Left lung (tissue), 10 donors: Measurements from ENCODE around the gene LAMA5. TPM values are rescaled to one million over a fixed set of nuclear protein-coding genes. Genes with fewer than 3 reads are reported as not detected.

Experiments used
- ATAC-seq: fragments of 200-7000 bp; cut with Tn5 transposase; one replicate; pipeline ENCODE4 v1.9.1; 2020; ENCODE audit warnings: moderate library complexity
- DNase-seq, 4 donors: peaks; one replicate each; pipeline ENCODE4 v3.0.0-alpha.2; 2013 to 2020
- H3K27ac ChIP-seq, 2 donors: fragments of 200-600 bp; sonication (generic) in 1 of 2; one replicate each; pipeline versions ENCODE4 v1.5.0 to v1.8.0; 2020 to 2021
- H3K27me3 ChIP-seq, 2 donors: fragments of 200-600 bp; sonication (generic) in 1 of 2; one replicate each; pipeline versions ENCODE4 v1.5.0 to v1.8.0; 2020 to 2021
- H3K36me3 ChIP-seq, 2 donors: fragments of 200-600 bp; sonication (generic) in 1 of 2; one replicate each; pipeline versions ENCODE4 v1.5.0 to v1.8.0; 2020 to 2021
- H3K4me1 ChIP-seq, 2 donors: fragments of 200-600 bp; one replicate each; pipeline ENCODE4 v1.8.0; 2021
- H3K4me3 ChIP-seq, 2 donors: fragments of 200-600 bp; sonication (generic) in 1 of 2; one replicate each; pipeline versions ENCODE4 v1.5.0 to v1.8.0; 2020 to 2021; ENCODE audit warnings: mild to moderate bottlenecking in 1 of 2
- H3K9me3 ChIP-seq, 2 donors: fragments of 200-600 bp; sonication (generic) in 1 of 2; one replicate each; pipeline versions ENCODE4 v1.5.0 to v1.8.0; 2020 to 2021
- intact Hi-C, 2 donors: fragments of 100-400 bp; cut with DNase I; formaldehyde crosslinking; loops; one replicate each; pipeline versions ENCODE4 v1.11.2 to v1.14.2; 2022
- polyA plus RNA-seq, 6 donors: library from polyadenylated mRNA; unstranded; fragments of 120-200 nt; gene quantifications; one replicate each; pipeline ENCODE4 v1.2.1, GENCODE V29; 2013; ENCODE audit not compliant: insufficient read length in 6 of 6
- total RNA-seq, 2 donors: library from RNA; stranded (reverse); fragmentation: NEBNext Ultra II Directional; extraction: Animal tissue kit (Norgen Biotek cat#: 25700); gene quantifications; one replicate each; pipeline ENCODE4 v1.2.1, GENCODE V29; 2021
- TF ChIP-seq, protein P1 (sequence below), 2 donors: fragments of 200-600 bp; sonication (generic) in 1 of 2; IDR thresholded peaks; one replicate each; pipeline versions ENCODE4 v1.5.0 to v1.8.0; 2021; ENCODE audit warnings: antibody characterized with exemption in 2 of 2
- donor health status: DM: no; HTN: yes; CAD: no.
- donor health status: DM: no; HTN: no; CAD: no.

Gene LAMA5
- total and polyA plus RNA-seq, 8 donors: 123 to 267 (median 158) TPM

DNA sequence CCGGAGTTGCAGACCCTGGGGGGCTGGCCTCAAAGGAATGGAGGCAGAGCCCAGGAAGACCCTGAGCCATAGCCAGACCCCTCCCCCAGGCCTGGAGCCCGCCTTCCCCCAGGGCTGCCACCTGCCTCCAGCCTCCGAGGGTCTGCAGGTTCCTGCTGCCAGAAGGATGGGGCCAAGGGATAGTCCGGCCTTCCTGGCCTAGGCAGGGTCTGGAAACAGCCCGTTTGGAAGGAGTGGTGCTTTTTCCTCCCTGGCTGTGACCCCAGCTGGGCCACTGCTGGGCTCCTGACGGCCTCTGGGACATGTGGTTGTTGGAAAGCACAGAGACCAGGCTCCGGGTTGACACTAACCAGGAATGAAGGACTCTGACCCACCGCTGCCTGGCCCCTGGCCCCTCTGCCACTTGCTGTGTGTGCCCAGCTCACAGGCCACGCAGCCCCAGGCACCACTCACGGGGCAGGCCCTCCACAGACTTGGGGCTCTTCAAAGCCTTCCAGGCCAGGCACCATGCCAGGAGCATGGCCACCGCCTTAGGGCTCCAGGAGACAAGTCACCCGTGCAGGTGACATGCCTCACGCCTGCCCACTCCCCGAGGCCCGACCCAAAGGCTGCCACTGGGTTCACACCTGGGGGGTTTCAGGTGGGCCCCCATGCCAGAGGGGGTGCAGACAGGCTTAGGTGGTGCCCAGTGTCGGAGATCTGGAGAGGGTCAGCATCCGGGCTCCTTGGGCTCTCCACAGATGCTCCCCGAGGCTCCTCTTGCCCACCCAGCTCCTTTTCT, 3.9 kb upstream of the LAMA5 start:
- intact Hi-C loops: loop anchor here in 1 of 2 donors (10.0 kb wide), 1 partner anchor 66 kb away; the partner anchor contains the start of gene ADRM1
- Histone ChIP-seq H3K9me3 (no peaks in the 10 kb centered on the region), H3K36me3 (no peaks in the 10 kb centered on the region), H3K27me3 (peaks cover 0 to 43% of the 10 kb centered on the region in 2 donors), H3K27ac (no peak overlapping the region), H3K4me3 (no peak overlapping the region), H3K4me1 (peaks cover 45 to 67% of the 10 kb centered on the region in 2 donors)
- TF ChIP-seq, protein P1, sequence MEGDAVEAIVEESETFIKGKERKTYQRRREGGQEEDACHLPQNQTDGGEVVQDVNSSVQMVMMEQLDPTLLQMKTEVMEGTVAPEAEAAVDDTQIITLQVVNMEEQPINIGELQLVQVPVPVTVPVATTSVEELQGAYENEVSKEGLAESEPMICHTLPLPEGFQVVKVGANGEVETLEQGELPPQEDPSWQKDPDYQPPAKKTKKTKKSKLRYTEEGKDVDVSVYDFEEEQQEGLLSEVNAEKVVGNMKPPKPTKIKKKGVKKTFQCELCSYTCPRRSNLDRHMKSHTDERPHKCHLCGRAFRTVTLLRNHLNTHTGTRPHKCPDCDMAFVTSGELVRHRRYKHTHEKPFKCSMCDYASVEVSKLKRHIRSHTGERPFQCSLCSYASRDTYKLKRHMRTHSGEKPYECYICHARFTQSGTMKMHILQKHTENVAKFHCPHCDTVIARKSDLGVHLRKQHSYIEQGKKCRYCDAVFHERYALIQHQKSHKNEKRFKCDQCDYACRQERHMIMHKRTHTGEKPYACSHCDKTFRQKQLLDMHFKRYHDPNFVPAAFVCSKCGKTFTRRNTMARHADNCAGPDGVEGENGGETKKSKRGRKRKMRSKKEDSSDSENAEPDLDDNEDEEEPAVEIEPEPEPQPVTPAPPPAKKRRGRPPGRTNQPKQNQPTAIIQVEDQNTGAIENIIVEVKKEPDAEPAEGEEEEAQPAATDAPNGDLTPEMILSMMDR (IDR thresholded peaks at IDR 0.05): no peak
- peak; percentile 5 for ATAC-seq
- DNase-seq: peak in 1 of 4 donors; percentile 51

DNA sequence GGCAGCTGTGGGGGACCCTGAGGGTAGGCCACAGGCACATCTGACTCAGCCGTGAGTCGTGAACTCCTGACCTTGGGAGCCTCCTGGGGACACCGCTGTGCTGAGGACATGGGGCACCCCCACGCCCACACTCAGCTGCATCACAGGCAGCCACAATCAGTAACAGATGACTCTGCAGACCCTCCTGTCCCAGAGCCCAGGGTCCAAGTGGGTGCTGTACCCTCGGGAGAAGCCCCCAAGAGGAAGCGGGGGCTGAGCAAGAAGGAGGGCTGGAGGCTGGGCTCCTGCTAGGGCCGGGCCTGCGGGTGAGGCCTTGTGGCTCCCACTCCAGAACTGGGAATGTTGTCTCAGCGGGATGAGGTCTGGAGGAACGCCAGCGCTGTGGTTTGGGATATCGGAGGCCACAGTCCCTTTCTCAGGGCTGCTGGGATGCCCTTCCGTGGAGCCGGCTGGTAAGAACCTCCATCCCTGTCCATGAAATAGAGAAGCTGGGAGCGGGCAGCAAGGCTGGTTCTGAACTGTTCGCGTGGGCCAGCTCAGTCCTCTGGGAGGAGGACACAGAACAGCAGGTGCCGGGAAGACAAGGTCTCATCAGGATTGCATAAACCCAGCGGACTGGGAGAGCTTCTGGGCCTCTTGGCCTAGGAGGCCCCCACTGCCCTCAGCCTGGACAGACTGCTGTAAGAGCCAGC, 3.1 kb upstream of the LAMA5 start:
- Histone ChIP-seq H3K27me3 (peaks cover 0 to 50% of the 10 kb centered on the region in 2 donors), H3K36me3 (no peaks in the 10 kb centered on the region), H3K9me3 (no peaks in the 10 kb centered on the region), H3K4me1 (peaks cover 41 to 71% of the 10 kb centered on the region in 2 donors), H3K4me3 (no peak overlapping the region), H3K27ac (peak overlapping the region; percentile 8 to 13)
- DNase-seq (peak in 2 of 4 donors; percentile 48 to 72), ATAC-seq (peak; percentile 1)
- intact Hi-C loops: loop anchor here in 1 of 2 donors (10.0 kb wide), 1 partner anchor 65 kb away; the partner anchor contains the start of gene ADRM1
- TF ChIP-seq, protein P1 (IDR thresholded peaks at IDR 0.05): no peak

DNA sequence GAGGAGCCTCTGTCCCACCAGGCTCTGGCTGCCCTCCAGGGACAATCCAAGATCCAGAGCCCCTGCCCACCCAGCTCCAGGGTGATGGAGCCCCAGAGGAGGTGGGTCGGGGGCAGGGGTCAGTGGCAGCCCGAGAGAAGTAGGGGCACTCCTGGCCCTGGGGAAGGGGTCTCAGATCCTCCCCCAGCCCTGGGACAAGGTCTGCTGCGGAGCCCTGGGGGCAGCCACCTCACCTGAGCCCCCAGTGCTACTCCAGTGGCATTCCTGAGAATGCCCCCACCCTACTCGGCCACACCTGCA, 2.7 kb upstream of the LAMA5 start:
- no peak for DNase-seq
- peaks cover 36 to 71% of the 10 kb centered on the region in 2 donors for H3K4me1 ChIP-seq
- TF ChIP-seq, protein P1 (IDR thresholded peaks at IDR 0.05): no peak
- no peaks in the 10 kb centered on the region for H3K36me3 ChIP-seq
- intact Hi-C loops: loop anchor here in 1 of 2 donors (10.0 kb wide), 1 partner anchor 65 kb away; the partner anchor contains the start of gene ADRM1
- peak overlapping the region; percentile 8 to 13 for H3K27ac ChIP-seq
- no peak overlapping the region for H3K4me3 ChIP-seq
- H3K9me3 ChIP-seq: no peaks in the 10 kb centered on the region
- H3K27me3 ChIP-seq: peaks cover 0 to 55% of the 10 kb centered on the region in 2 donors
- no peak for ATAC-seq

DNA sequence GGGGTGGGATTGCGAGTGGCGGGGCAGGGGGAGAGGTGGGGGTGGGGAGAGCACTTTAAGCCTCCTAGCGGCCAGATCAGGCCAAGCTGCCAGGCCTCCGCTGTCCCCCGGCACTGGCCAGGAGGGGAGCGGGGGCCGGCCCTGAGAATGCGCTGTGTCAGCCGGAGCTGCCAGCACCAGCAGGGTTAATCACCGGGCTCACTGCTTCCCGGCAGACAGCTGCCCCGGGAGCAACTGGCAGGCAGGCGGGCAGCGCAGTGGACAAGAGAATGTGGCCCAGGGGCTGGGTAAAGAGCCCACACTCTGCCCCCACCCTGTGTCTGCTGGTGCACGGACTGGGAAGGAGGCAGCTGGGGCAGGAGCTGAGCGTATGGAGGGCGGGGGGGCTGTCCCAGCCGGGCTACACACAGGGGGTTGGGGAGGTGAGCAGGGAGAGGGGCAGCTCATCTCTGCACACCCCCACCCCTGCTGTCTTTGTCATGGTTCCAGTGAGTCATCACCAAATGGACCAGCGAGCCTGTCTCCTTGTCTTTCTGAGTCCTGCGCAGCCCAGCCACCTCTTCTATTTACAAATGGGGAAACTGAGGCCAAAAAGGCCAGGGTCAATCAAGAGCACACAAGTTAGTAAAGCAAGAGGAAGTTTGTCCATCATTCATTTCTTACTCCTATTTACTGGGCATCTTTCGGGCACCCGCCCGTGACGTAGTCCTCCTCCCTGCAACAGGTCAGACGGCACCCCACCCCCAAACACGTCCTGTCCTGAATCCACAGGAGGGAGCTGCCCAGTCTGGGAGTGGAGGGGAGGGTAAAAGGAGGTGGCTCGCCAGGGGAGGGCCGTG, 2.1 kb upstream of the LAMA5 start:
- Histone ChIP-seq H3K27ac (no peak overlapping the region), H3K36me3 (no peaks in the 10 kb centered on the region), H3K9me3 (no peaks in the 10 kb centered on the region), H3K4me3 (peak overlapping the region in 1 of 2 donors; percentile 71), H3K27me3 (peaks cover 0 to 55% of the 10 kb centered on the region in 2 donors), H3K4me1 (peaks cover 39 to 71% of the 10 kb centered on the region in 2 donors)
- intact Hi-C loops: no loop called here
- ATAC-seq (no peak), DNase-seq (peak in 1 of 4 donors; percentile 80)
- TF ChIP-seq, protein P1 (IDR thresholded peaks at IDR 0.05): peak; percentile 32 to 59
